B cell (primary cell): Measurements from ENCODE around the gene LPIN2.

Experiments
- CTCF ChIP-seq: fragments of 200-600 bp; IDR thresholded peaks from one replicate; pipeline ENCODE4 v1.8.0; 2022; ENCODE audit warnings: antibody characterized with exemption, mild to moderate bottlenecking
- EZH2 ChIP-seq: IDR thresholded peaks from 2 replicates; pipeline ENCODE4 v1.6.1; 2012; ENCODE audit warnings: borderline replicate concordance, low read depth, mild to moderate bottlenecking, moderate library complexity, low read length; ENCODE audit not compliant: insufficient read depth, poor library complexity, severe bottlenecking

GRCh38 chr18:3015851-3016250, 2.9 kb upstream of the LPIN2 start:
- TF ChIP-seq EZH2 (no peak), CTCF (no peak)
